Transverse colon (tissue), 3 donors: Measurements from ENCODE around the gene SMCO4.

ENCODE experiments used
- CTCF ChIP-seq, 5 experiments: fragments of 200-600 bp in 3 of 5; fragments of 450-650 bp in 2 of 5; sonication (generic) in 3 of 5; IDR thresholded peaks; 1 replicate in 2 of 5; 2 replicates in 3 of 5; pipeline ENCODE4 v1.5.1; 2016 to 2017; ENCODE audit warnings: antibody characterized with exemption in 5 of 5, inconsistent platforms in 3 of 5, mild to moderate bottlenecking in 2 of 5, moderate library complexity in 1 of 5
- POLR2A ChIP-seq: fragments of 450-650 bp; IDR thresholded peaks from one replicate; pipeline ENCODE4 v1.6.1; 2016; ENCODE audit warnings: antibody characterized with exemption, mild to moderate bottlenecking, moderate library complexity

GRCh38 chr11:93579187-93579751 is 36.1 kb upstream of the SMCO4 start:
- TF ChIP-seq CTCF (IDR thresholded peaks at IDR 0.05), result no peak
- no peak for TF ChIP-seq POLR2A
